NCI-H2081 treated with DMSO at 0.1 percent for 48 hours (cell line): ENCODE data around the gene PIP5K1B.
"Not testable (repeated sequence)": the region's sequence is repeated elsewhere in the genome, so short reads cannot be mapped to it uniquely, and the experiment has no call there.

Experiments
- DNase-seq: peaks from one replicate; lab custom pipeline; 2025; lab: John Stamatoyannopoulos, UW

PIP5K1B gene

DNA sequence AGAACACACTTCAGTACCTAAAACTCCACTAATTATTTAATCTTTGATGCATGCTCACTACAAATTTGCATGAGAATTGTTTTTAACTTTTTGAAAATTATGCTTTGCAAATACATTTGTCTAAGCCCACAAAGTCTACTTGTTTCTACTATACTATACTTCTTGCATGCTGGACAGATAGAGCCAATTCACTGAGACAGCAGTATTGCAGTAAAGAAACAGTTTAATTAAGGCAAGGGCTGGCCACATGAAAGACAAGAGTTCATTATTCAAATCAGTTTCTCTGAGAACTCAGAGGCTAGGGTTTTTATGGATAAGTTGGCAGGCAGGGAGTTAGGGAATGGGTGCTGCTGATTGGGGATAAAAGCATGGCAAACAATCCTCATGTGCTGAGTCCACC lies 324.5 kb downstream of the PIP5K1B start:
- DNase-seq = no peak

DNA sequence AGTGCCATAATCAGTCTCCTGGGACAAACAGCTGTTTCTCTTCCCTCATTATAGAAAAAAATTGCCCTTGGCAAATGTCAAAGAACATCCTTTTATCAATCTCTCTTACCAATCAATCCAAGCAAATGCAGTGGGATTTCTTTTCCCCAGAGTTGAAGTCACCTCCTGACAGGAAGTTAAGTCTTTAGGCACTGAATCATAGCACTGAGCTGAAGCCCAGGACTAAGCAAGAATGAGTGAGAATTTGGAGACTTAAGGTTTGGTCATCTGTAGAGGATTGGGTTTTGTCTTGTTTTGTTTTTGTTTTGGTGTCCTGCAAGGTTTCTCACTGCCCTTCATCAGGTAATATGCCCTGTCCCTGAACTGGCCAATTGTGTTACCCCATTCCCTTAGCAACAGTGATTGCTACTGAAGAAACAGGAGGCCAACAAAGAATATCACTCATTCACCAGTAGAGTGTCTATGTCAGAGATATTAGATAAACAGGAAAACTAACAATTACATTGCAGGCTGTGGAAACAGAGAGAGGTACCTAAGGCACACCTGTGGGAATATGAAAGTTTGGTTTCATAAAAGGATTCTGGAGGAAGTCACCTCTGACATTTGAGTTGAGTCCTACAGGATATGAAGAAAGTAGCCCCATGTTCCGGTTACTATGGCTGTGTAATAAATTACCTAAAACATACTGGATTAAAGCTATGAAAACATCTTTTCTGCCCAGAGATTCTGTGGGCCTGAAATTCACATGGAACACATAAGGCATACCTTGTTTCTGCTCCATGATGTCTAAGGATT lies 326.0 kb downstream of the PIP5K1B start:
- DNase-seq = no peak

- DNase-seq = no peak
These were observed 329.0 kb downstream of the PIP5K1B start for GRCh38 chr9:69034071-69034470.

DNA sequence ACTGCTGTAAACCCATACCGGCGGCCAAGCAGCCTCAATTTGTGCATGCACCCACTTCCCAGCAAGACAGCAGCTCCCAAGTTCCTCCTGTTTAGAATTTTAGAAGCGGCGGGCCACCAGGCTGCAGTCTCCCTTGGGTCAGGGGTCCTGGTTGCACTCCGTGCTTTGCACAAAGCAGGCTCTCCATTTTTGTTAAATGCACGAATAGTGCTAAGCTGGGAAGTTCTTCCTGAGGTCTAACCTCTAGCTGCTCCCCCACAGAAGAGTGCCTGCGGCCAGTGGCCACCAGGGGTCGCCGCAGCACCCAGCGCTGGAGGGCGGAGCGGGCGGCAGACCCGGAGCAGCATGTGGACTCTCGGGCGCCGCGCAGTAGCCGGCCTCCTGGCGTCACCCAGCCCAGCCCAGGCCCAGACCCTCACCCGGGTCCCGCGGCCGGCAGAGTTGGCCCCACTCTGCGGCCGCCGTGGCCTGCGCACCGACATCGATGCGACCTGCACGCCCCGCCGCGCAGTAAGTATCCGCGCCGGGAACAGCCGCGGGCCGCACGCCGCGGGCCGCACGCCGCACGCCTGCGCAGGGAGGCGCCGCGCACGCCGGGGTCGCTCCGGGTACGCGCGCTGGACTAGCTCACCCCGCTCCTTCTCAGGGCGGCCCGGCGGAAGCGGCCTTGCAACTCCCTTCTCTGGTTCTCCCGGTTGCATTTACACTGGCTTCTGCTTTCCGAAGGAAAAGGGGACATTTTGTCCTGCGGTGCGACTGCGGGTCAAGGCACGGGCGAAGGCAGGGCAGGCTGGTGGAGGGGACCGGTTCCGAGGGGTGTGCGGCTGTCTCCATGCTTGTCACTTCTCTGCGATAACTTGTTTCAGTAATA lies 330.6 kb downstream of the PIP5K1B start, which contains the start of gene FXN:
Gene FXN (plus strand): TSS at position 315 of the 871 bp plus-strand sequence. CDS start 31 bp downstream, at position 346.
- peak; percentile 8 for DNase-seq

DNA sequence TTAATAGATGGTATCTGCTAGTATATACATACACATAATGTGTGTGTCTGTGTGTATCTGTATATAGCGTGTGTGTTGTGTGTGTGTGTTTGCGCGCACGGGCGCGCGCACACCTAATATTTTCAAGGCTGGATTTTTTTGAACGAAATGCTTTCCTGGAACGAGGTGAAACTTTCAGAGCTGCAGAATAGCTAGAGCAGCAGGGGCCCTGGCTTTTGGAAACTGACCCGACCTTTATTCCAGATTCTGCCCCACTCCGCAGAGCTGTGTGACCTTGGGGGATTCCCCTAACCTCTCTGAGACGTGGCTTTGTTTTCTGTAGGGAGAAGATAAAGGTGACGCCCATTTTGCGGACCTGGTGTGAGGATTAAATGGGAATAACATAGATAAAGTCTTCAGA lies 331.3 kb downstream of the PIP5K1B start:
- DNase-seq = no peak

GRCh38 chr9:69036799-69037198 lies 331.8 kb downstream of the PIP5K1B start:
- DNase-seq = no peak

DNA sequence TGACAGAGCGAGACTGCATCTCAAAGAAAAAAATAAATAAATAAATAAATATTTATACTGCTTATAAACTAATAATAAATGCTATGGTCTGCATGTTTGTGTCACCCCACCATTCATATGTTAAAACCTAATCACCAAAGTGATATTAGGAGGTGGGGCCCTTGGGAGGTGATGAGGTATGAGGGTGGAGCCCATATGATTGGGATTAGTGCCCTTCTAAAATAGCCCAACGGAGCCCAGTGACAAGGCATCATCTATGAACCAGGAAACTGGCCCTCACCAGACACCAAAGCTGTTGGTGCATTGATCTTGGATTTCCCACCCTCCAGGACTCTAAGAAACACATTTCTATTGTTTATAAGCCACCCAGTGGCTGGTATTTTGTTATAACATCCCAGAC lies 335.6 kb downstream of the PIP5K1B start:
- no peak for DNase-seq

DNA sequence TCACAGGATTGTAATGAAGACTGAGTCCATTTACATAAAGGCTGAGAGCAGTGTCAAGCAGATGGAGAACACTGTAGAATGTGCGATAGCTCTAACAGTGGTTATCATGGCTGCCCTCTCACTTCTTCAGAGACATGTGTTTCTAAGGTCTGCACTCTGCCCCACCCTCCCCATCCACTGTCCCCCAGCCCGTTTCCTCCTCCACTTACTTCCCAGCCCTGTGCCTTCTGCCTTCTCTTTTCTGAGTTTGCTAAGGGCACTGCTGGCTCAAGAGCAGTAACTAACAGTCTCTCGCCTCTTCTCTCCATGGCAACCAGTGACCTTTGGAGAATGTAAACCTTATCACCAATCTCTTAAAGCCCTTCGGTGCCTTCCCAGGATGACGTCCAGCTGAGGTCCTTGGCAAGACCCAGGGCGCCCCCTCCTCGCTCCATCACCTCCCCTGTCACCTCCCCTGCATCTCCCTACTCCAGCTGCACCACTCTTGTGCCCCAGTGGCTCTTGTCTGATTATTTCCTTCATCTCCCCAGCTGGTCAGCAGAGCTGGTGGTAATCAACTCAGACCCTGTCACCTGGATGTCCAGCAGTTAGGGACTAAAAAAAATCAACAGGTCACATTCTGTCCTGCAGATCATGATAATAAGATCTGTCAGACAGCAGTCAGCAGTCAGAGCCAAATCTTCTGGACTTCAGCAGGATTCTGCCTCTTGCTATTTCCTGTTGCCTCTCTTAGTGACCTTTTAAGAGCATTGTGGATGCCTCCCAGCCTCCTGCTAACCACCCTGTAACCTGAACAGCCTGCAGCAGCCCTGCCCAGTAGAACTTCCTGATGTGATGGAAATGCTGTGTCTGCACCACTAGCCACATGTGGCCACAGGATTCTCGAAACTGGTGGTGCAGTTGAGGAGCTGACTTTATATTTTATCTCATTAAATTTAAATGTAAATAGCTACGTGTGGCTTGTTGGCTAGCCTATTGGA lies 339.5 kb downstream of the PIP5K1B start:
- no peak for DNase-seq

- DNase-seq = no peak
These were observed 340.8 kb downstream of the PIP5K1B start for GRCh38 chr9:69045821-69046220.

DNA sequence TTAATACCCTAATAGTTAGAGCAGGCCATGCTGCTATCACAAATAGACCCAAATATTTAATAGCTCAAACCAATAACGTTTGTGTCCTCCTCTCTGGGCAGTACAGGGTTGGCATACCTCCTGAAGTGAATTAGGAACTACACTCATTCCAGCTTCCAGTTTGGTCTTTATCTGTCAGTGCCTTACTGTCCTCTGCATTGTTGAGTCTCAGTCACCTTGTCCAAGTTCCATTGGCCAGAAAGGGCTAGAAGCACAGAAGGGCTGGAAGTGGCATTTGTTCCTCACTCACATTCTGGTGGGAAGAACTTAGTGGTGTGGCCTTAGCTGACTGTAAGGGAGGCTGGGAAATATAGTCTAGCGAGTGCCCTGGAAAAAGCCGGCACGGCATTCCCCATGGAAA lies 341.7 kb downstream of the PIP5K1B start:
- DNase-seq = no peak

GRCh38 chr9:69047371-69047770 lies 342.3 kb downstream of the PIP5K1B start:
- no peak for DNase-seq

DNA sequence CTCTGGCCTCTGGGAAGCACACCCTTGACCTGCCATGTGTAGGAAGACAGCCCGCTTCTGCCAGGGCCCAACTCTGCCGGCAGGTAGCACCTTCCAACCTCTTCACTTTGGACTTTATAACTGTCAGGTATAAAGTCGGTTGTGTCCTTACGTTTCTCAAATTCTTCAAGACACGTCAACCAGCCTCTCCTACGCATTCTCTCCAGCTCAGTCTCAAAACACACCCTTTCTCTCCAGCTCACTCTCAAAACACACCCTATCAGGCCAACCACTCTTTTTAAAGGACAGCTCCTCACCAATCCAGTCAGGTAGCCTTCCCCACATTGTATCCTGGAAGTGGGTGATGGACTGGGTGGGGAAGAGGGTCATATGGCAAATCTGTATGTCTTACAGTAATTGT lies 344.1 kb downstream of the PIP5K1B start:
- DNase-seq = no peak

GRCh38 chr9:69050936-69051335 lies 345.9 kb downstream of the PIP5K1B start:
- not testable (repeated sequence) for DNase-seq

DNA sequence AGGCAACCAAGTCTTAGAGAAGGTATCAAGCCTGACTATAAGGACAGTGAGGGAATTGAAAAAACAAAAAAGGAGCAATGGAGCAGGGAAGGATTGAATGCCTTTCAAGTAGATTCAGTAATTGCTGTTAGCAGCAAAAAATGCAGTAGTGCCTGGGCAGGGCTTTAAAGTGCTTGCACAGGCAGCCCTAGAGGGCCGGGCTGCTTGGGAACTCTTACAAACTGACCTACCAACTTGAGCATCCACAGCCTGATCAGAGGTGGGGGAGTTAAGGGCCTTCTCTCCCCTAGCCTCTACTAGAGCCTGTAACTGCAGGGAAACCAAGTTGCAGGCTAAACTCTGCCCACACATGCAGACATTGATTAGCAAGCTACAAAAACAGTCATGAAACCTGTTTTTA lies 349.9 kb downstream of the PIP5K1B start:
- no peak for DNase-seq

DNA sequence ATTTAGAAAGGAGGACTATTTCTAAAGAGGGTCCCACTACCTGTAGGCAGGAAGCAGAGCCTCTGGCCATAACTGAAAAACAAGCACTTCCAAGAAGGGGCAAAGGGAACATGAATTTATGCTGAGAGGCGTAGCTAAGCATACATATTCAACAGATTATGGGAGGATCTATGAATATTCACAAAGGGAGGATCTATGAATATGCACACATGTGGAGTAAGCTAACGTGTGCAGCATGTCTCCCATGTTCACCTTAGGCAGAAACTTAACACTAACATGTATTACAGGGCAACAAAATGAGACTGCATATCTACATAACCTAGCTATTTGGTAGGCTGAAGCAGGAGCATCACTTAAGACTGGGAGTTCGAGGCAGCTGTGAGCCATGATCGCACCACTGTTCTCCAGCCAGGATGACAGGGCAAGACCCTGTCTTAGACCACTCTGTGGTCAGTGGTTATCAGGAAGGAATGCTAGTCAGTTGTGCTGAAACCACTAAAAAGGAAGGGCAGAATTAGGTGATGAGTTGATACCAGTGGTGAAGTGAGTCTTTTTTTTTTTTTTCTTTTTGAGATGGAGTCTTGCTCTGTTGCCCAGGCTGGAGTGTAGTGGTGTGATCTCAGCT lies 351.3 kb downstream of the PIP5K1B start:
- no peak for DNase-seq

DNA sequence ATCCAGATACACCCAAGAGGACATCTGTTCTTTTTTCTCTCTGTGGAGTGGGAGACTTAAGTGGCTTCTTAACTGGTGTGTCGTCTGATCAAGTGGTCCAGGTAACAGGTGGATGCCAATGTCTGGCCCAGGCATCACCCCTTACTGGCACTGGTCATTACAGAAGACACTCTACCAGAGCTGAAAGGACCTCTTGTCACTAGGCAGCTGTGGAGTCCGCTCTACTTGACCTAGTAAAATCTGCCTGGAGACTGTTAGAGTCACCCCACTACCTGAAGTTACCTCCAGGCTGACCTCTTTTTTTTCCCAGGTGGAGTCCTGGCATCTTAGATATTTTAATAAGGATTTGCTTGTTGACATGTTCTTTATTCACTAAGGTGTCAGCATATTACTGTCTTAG lies 353.1 kb downstream of the PIP5K1B start:
- no peak for DNase-seq
